HG03432 (cell line): Measurements from ENCODE around the gene TREML1.
"Not testable (repeated sequence)": the region's sequence is repeated elsewhere in the genome, so short reads cannot be mapped to it uniquely, and the experiment has no call there.

Source experiments
- ATAC-seq: cut with Tn5 transposase; IDR thresholded peaks from one replicate; pipeline ENCODE4 v1.9.1; 2021; ENCODE audit warnings: mild to moderate bottlenecking, moderate library complexity; ENCODE audit not compliant: unreplicated experiment

Gene TREML1

DNA sequence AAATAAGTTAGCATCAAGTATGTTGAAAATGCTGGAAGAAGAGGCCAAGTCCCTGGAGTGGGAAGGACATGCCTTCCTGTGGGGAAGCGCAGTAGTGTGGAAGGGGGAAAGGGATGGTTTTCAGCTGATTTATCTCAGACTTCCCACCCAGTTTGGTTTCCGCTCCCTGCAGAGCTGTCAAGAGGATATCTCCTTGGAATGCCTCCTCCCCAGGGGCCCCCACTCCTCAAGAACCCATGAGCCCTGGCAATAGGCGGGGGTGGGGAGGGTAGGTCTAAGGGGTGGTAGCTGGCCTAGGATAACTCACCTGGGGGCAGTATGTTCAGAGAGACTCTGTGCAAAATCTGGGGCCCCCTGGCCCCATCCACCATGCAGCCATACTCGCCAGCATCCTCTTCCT, 696 bp downstream of the TREML1 start:
- no peak for ATAC-seq

DNA sequence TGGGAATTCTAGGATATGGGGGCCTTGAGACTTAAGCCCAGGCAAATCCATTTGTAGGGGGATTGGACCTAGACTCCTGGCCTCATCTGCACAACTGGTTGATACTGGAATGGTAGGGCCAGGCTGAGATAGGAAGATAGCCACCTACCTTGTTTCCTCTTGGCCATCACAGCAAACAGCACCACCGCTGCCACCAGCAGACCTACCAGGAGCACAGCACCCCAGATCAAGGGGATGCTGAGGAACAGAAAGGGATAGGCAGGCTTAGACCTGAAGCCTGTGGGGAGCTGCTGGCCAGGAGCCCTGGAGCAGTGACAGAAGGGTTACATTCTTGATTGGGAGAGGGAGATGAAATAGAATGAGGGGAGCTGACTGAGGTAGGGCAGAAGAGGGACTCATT, 3.5 kb downstream of the TREML1 start:
- ATAC-seq, result no peak

DNA sequence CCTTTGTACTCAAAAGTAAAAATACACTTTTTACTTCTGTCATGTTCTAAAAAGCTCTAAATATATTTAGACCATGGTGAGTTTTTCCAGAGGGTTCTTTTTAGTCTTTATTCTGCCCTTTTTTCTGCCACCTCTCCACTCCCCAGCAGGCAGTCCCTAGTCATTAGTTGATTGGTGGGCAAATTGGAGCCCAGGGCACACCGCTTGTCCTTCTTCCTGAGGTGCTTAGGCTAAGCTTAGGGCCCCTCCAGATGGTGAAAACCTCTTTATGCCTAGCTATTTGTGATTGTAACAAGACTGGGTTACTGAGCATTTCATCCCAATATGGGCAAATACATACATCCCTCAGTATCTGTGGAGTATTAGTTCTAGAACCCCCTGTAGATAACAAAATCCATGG, 6.2 kb downstream of the TREML1 start:
- no peak for ATAC-seq

DNA sequence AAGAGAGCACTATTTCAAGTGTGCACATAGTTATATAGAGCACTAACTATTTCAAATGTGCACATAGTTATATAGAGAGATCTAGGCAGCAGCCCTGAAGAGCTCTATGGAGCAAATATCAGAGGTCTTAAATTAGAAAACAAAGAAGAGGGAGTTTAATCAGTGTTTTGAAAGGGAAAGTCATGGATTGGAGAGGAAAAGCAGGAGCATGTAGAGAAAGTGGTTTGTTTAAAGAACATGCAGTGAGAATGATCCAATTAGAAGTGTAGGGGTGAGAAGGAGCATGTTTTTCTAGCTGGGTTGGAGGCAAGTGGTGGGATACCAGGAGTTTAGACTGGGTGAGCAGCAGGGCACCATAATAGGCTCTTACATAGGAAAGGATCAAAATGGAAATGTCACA, 17.2 kb downstream of the TREML1 start:
- no peak for ATAC-seq

DNA sequence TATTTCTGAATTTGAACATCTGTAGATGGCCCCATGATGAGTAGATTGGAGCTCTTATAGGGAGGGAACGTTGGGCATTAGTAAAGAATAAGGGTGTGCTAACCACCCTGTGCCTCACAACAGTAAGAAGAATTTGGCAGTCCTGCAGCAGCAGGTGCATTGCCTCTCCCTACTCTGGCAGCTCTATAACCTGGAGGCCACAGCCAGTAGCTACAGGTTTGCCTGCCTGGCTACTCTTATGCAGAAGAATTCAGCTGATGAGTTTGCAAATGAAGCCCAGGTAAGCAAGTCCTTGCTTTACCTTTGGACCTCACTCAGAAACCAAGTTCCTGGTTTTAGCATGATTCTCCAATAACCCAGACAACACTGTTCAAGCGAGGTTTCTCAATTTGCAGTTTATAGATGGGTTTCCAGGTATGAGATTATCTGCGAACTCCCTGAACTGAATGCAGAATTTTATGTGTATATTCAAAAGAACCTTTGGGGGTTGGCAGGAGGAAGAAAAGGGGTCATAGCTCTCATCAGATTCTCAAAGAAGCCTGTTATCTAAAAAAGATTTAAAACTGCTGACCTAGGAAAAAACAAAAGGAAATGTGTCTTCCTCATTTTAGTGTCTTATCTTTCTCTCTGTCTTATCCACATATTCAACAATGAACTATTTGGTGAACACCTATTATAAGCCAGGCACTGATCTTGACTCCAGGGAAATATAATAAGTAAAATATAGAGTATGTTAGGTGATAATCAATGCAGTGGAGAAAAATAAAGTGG, 18.9 kb downstream of the TREML1 start:
- ATAC-seq, result no peak

DNA sequence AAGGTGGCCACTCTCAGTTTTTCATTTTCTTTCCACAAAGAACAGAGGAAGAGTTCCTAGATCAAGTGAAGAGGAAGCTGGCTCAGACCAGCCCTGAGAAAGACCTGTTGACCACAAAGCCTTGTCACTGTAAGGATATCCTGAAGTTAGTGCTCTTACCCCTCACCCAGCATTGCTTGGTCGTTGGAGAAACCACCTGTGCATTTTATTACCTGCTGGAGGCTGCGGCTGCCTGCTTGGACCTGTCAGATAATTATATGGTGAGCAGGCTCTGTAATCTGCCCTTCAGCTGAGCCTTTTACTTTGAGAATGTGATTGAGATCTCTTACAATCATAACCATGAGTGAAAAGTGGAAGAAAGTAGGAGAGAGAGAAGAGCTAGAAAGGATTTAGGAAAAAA, 21.9 kb downstream of the TREML1 start:
- no peak for ATAC-seq

DNA sequence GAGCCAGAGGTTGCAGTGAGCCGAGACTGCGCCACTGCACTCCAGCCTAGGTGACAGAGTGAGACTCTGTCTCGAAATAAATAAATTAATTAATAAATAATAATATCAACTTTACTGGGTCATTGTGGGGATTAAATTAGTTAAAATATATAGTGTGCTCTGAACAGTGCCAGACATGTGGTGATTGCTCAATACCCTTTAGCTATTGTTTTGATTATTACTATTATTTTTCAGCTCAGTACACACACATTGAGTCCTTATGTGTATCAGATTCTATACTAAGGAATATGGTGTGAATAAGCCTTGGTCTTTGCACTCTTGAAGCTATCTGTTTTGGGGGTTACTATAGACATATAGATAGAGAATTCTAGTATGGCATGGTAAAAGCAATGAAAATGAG, 28.9 kb downstream of the TREML1 start:
- ATAC-seq, result no peak

DNA sequence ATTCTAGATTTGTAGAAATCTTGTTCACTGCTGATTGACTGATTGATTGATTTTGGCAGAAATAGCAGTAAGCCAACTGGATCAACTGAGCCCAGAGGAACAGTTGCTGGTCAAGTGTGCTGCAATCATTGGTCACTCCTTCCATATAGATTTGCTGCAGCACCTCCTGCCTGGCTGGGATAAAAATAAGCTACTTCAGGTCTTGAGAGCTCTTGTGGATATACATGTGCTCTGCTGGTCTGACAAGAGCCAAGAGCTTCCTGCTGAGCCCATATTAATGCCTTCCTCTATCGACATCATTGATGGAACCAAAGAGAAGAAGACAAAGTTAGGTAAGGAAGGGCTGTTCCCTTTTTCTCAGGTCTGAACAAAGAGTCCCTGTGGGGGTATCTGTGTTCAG, 31.2 kb downstream of the TREML1 start:
- no peak for ATAC-seq

DNA sequence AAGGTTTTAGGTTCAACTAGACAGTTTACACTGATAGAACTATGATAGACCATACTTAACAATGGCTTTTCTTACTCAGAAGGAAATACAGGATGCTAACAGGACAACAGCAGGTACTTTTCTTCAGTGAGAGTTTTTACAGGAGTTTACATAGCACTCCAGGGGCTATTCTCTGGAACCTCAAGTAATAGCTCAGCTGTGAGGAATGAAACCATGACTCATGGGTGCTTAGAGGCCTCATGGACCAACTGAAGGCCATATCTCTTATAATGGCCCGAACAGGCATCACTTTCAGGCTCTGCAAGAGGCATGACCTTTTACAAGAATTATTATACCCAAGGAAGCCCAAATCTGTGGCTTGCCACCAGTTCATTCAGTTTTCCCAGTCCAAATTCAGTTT, 31.8 kb downstream of the TREML1 start:
- ATAC-seq, result no peak

DNA sequence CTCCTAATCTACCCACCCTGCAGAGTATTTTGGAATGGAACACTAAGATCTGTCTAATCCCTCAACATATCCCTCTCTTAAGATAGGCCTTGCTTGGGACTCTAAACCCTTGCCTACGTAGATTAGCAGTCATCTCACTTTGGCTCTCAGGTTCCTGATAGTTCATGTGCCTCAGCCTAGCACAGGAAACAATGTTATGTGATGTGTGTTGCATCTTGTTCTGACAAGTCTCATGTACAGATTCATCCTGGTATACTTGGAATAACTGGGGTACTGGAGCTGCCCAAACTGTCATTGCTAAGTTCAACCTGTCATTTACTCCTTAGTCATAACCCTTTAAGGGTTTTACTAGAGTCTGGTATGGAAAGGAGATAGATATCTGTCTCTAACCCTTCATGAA, 34.1 kb downstream of the TREML1 start:
- ATAC-seq, result no peak

DNA sequence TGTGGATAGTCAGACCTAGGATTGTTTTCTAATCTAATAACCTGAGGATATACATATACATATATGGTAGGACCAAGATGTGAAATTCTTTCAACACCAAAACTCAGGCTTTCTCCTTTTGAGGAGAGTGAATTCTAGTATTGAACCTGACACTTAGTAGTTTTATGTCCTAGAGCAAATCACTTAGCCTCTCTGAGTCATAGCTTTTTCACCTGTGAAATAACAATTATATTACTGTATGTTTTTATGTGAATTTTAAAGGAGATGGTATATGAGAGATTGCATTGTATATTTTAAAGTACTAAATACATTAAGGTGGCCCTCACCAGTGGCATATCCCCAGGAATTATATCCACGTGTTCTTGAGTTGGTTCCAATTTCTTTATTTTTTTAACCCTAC, 34.6 kb downstream of the TREML1 start:
- ATAC-seq, result no peak

DNA sequence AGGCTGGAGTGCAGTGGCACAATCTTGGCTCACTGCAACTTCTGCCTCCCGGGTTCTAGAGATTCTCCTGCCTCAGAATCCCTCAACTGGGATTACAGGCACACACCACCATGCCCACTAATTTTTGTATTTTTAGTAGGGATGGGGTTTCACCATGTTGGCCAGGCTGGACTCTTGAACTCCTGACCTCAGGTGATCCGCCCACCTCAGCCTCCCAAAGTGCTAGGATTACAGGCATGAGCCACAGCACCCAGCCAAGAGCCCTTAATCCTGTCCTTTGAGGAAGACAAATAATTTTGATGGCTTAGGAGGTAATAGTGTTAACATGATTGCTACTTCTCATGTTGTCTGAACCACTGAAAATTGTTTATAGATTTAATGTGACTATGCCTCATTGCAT, 39.1 kb downstream of the TREML1 start:
- ATAC-seq, result not testable (repeated sequence)

DNA sequence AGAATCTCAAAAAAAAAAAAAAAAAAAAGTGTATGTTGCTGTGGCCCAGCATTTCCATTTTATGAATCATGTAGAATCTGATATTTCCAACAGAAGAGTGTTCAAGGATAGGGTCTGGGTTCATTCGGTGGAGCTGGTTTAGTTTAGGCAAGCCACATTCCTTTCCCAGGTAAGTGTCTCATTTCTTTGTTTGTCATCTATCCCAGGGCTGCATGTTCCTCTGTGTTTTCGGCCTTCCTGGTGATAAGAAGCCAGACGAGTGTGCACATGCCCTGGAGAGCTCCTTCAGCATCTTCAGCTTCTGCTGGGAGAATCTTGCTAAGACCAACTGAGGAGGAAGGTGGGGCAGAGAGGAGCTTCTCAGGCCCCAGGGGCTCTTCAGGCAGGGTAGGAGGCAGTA, 43.1 kb downstream of the TREML1 start:
- ATAC-seq, result no peak

DNA sequence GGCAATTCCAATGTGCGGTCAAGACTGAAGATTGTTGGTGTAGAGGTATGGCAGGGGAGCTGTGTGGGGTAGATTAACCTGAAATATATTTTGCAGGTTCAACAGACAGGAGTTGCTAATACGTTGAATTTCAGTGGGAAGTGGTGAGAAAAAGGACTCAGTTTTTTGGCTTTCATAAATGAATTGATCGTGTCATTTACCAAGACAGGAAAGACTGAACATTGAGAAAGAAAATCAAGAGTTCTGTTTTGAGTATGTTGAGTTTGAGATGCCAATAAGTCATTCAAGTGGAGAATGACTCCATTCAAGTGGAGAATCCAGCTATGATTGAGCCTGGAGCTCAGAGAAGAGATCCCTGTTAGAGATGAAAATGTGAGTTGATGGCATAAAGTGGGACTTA, 50.3 kb downstream of the TREML1 start:
- ATAC-seq, result no peak

DNA sequence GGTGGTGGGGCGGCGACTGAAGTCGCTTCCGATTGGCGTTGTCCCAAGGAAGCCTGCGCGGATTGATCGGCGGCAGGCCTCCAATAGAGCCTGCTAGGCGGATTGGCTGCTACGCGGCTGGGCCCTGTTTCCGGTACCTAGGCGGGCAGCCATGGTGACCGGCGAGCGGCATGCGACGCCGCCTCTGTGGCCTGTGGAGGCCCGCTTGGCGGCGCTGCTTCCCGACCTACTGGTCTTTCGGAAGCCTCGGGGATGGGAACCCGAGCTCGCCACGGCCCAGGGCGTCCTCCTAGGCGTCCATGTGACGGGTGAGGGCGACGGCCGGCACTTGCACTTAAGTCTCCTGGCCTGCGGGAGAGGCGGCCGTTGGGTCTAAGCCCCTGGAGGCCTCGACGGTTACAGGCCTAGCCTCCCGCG, 53.3 kb downstream of the TREML1 start:
- ATAC-seq, result no peak
